ENCODE data around the gene SPAG8. TPM values are rescaled to one million over a fixed set of nuclear protein-coding genes. Genes with fewer than 3 reads are reported as not detected.

SPAG8 gene
- polyA plus RNA-seq, 2 donors = 0.52 to 0.57 TPM

GRCh38 chr9:35840881-35841644, 29.0 kb upstream of the SPAG8 start:
- no peaks in the 10 kb centered on the region for H3K9me3 ChIP-seq (ENCODE audit: control insufficient read depth in 2 of 2, insufficient read depth in 1 of 2, low read depth in 1 of 2, low read length in 1 of 2)
- no peak overlapping the region for H3K27ac ChIP-seq (ENCODE audit: low read depth in 2 of 2, low read length in 1 of 2)
- no peaks in the 10 kb centered on the region for H3K36me3 ChIP-seq (ENCODE audit: control insufficient read depth in 2 of 2, insufficient read depth in 2 of 2, low read length in 1 of 2)
- WGBS, 2 donors = 89 to 95% methylated on average over 15 of the region's 15 CpGs
- H3K4me3 ChIP-seq (ENCODE audit: low read depth in 1 of 2, low read length in 2 of 2) = no peak overlapping the region
- no peaks in the 10 kb centered on the region for H3K27me3 ChIP-seq (ENCODE audit: control insufficient read depth in 1 of 2, insufficient read depth in 2 of 2, low read length in 2 of 2)
- peaks cover 3 to 8% of the 10 kb centered on the region in 2 donors for H3K4me1 ChIP-seq (ENCODE audit: control insufficient read depth in 2 of 2, insufficient read depth in 2 of 2, low read length in 1 of 2)

GRCh38 chr9:35839926-35840325, 27.9 kb upstream of the SPAG8 start:
- no peak overlapping the region for H3K27ac ChIP-seq (ENCODE audit: low read depth in 2 of 2, low read length in 1 of 2)
- peaks cover 3 to 5% of the 10 kb centered on the region in 2 donors for H3K4me1 ChIP-seq (ENCODE audit: control insufficient read depth in 2 of 2, insufficient read depth in 2 of 2, low read length in 1 of 2)
- H3K4me3 ChIP-seq (ENCODE audit: low read depth in 1 of 2, low read length in 2 of 2) = no peak overlapping the region
- no peaks in the 10 kb centered on the region for H3K9me3 ChIP-seq (ENCODE audit: control insufficient read depth in 2 of 2, insufficient read depth in 1 of 2, low read depth in 1 of 2, low read length in 1 of 2)
- WGBS, 2 donors = 87 to 88% methylated on average over 5 of the region's 5 CpGs
- no peaks in the 10 kb centered on the region for H3K36me3 ChIP-seq (ENCODE audit: control insufficient read depth in 2 of 2, insufficient read depth in 2 of 2, low read length in 1 of 2)
- H3K27me3 ChIP-seq (ENCODE audit: control insufficient read depth in 1 of 2, insufficient read depth in 2 of 2, low read length in 2 of 2) = no peaks in the 10 kb centered on the region

- Histone ChIP-seq H3K27me3 (ENCODE audit: control insufficient read depth in 1 of 2, insufficient read depth in 2 of 2, low read length in 2 of 2) (no peaks in the 10 kb centered on the region), H3K36me3 (ENCODE audit: control insufficient read depth in 2 of 2, insufficient read depth in 2 of 2, low read length in 1 of 2) (no peaks in the 10 kb centered on the region), H3K4me1 (ENCODE audit: control insufficient read depth in 2 of 2, insufficient read depth in 2 of 2, low read length in 1 of 2) (peaks cover 0 to 3% of the 10 kb centered on the region in 2 donors), H3K9me3 (ENCODE audit: control insufficient read depth in 2 of 2, insufficient read depth in 1 of 2, low read depth in 1 of 2, low read length in 1 of 2) (no peaks in the 10 kb centered on the region), H3K4me3 (ENCODE audit: low read depth in 1 of 2, low read length in 2 of 2) (no peak overlapping the region), H3K27ac (ENCODE audit: low read depth in 2 of 2, low read length in 1 of 2) (no peak overlapping the region)
- 86 to 94% methylated on average over 5 of the region's 5 CpGs for WGBS, 2 donors
Measured at GRCh38 chr9:35836595-35836994, 24.5 kb upstream of the SPAG8 start.

- H3K4me3 ChIP-seq (ENCODE audit: low read depth in 1 of 2, low read length in 2 of 2) = no peak overlapping the region
- no peaks in the 10 kb centered on the region for H3K9me3 ChIP-seq (ENCODE audit: control insufficient read depth in 2 of 2, insufficient read depth in 1 of 2, low read depth in 1 of 2, low read length in 1 of 2)
- peaks cover 0 to 3% of the 10 kb centered on the region in 2 donors for H3K4me1 ChIP-seq (ENCODE audit: control insufficient read depth in 2 of 2, insufficient read depth in 2 of 2, low read length in 1 of 2)
- no peaks in the 10 kb centered on the region for H3K36me3 ChIP-seq (ENCODE audit: control insufficient read depth in 2 of 2, insufficient read depth in 2 of 2, low read length in 1 of 2)
- no peaks in the 10 kb centered on the region for H3K27me3 ChIP-seq (ENCODE audit: control insufficient read depth in 1 of 2, insufficient read depth in 2 of 2, low read length in 2 of 2)
- H3K27ac ChIP-seq (ENCODE audit: low read depth in 2 of 2, low read length in 1 of 2) = no peak overlapping the region
- WGBS, 2 donors = 72 to 88% methylated on average over 2 of the region's 2 CpGs
Measured at GRCh38 chr9:35835766-35836165, 23.7 kb upstream of the SPAG8 start.

- H3K36me3 ChIP-seq (ENCODE audit: control insufficient read depth in 2 of 2, insufficient read depth in 2 of 2, low read length in 1 of 2) = no peaks in the 10 kb centered on the region
- WGBS, 2 donors = 83 to 91% methylated on average over 3 of the region's 3 CpGs
- no peak overlapping the region for H3K27ac ChIP-seq (ENCODE audit: low read depth in 2 of 2, low read length in 1 of 2)
Measured at GRCh38 chr9:35835216-35835632, 23.2 kb upstream of the SPAG8 start.

GRCh38 chr9:35834260-35835215, 22.5 kb upstream of the SPAG8 start:
- Histone ChIP-seq H3K9me3 (ENCODE audit: control insufficient read depth in 2 of 2, insufficient read depth in 1 of 2, low read depth in 1 of 2, low read length in 1 of 2) (no peaks in the 10 kb centered on the region), H3K4me1 (ENCODE audit: control insufficient read depth in 2 of 2, insufficient read depth in 2 of 2, low read length in 1 of 2) (peaks cover 2 to 6% of the 10 kb centered on the region in 2 donors), H3K27me3 (ENCODE audit: control insufficient read depth in 1 of 2, insufficient read depth in 2 of 2, low read length in 2 of 2) (no peaks in the 10 kb centered on the region), H3K4me3 (ENCODE audit: low read depth in 1 of 2, low read length in 2 of 2) (no peak overlapping the region), H3K36me3 (ENCODE audit: control insufficient read depth in 2 of 2, insufficient read depth in 2 of 2, low read length in 1 of 2) (no peaks in the 10 kb centered on the region), H3K27ac (ENCODE audit: low read depth in 2 of 2, low read length in 1 of 2) (no peak overlapping the region)
- 79 to 83% methylated on average over 14 of the region's 14 CpGs for WGBS, 2 donors

More at GRCh38 chr9:35835216-35835632, 23.2 kb upstream of the SPAG8 start:
- Histone ChIP-seq H3K9me3 (ENCODE audit: control insufficient read depth in 2 of 2, insufficient read depth in 1 of 2, low read depth in 1 of 2, low read length in 1 of 2) (no peaks in the 10 kb centered on the region), H3K4me1 (ENCODE audit: control insufficient read depth in 2 of 2, insufficient read depth in 2 of 2, low read length in 1 of 2) (peaks cover 0 to 3% of the 10 kb centered on the region in 2 donors), H3K27me3 (ENCODE audit: control insufficient read depth in 1 of 2, insufficient read depth in 2 of 2, low read length in 2 of 2) (no peaks in the 10 kb centered on the region), H3K4me3 (ENCODE audit: low read depth in 1 of 2, low read length in 2 of 2) (no peak overlapping the region)

GRCh38 chr9:35832814-35833213, 20.8 kb upstream of the SPAG8 start:
- H3K4me3 ChIP-seq (ENCODE audit: low read depth in 1 of 2, low read length in 2 of 2) = no peak overlapping the region
- WGBS, 2 donors = 61 to 76% methylated on average over 5 of the region's 5 CpGs
- no peaks in the 10 kb centered on the region for H3K36me3 ChIP-seq (ENCODE audit: control insufficient read depth in 2 of 2, insufficient read depth in 2 of 2, low read length in 1 of 2)
- H3K27me3 ChIP-seq (ENCODE audit: control insufficient read depth in 1 of 2, insufficient read depth in 2 of 2, low read length in 2 of 2) = no peaks in the 10 kb centered on the region
- peak overlapping the region in 1 of 2 donors; percentile 40 for H3K27ac ChIP-seq (ENCODE audit: low read depth in 2 of 2, low read length in 1 of 2)
- H3K9me3 ChIP-seq (ENCODE audit: control insufficient read depth in 2 of 2, insufficient read depth in 1 of 2, low read depth in 1 of 2, low read length in 1 of 2) = no peaks in the 10 kb centered on the region
- H3K4me1 ChIP-seq (ENCODE audit: control insufficient read depth in 2 of 2, insufficient read depth in 2 of 2, low read length in 1 of 2) = peaks cover 8 to 9% of the 10 kb centered on the region in 2 donors

GRCh38 chr9:35831040-35831439, 19.0 kb upstream of the SPAG8 start:
- Histone ChIP-seq H3K4me1 (ENCODE audit: control insufficient read depth in 2 of 2, insufficient read depth in 2 of 2, low read length in 1 of 2) (peaks cover 8 to 9% of the 10 kb centered on the region in 2 donors), H3K27me3 (ENCODE audit: control insufficient read depth in 1 of 2, insufficient read depth in 2 of 2, low read length in 2 of 2) (no peaks in the 10 kb centered on the region), H3K36me3 (ENCODE audit: control insufficient read depth in 2 of 2, insufficient read depth in 2 of 2, low read length in 1 of 2) (no peaks in the 10 kb centered on the region), H3K27ac (ENCODE audit: low read depth in 2 of 2, low read length in 1 of 2) (no peak overlapping the region), H3K4me3 (ENCODE audit: low read depth in 1 of 2, low read length in 2 of 2) (no peak overlapping the region), H3K9me3 (ENCODE audit: control insufficient read depth in 2 of 2, insufficient read depth in 1 of 2, low read depth in 1 of 2, low read length in 1 of 2) (no peaks in the 10 kb centered on the region)
- 81 to 87% methylated on average over 4 of the region's 4 CpGs for WGBS, 2 donors

- H3K36me3 ChIP-seq (ENCODE audit: control insufficient read depth in 2 of 2, insufficient read depth in 2 of 2, low read length in 1 of 2) = no peaks in the 10 kb centered on the region
- H3K27me3 ChIP-seq (ENCODE audit: control insufficient read depth in 1 of 2, insufficient read depth in 2 of 2, low read length in 2 of 2) = no peaks in the 10 kb centered on the region
- no peaks in the 10 kb centered on the region for H3K9me3 ChIP-seq (ENCODE audit: control insufficient read depth in 2 of 2, insufficient read depth in 1 of 2, low read depth in 1 of 2, low read length in 1 of 2)
- H3K4me1 ChIP-seq (ENCODE audit: control insufficient read depth in 2 of 2, insufficient read depth in 2 of 2, low read length in 1 of 2) = peaks cover 8 to 9% of the 10 kb centered on the region in 2 donors
- WGBS, 2 donors = 44 to 50% methylated on average over 2 of the region's 2 CpGs
- H3K4me3 ChIP-seq (ENCODE audit: low read depth in 1 of 2, low read length in 2 of 2) = peak overlapping the region; percentile 63 to 74
- peak overlapping the region; percentile 77 to 89 for H3K27ac ChIP-seq (ENCODE audit: low read depth in 2 of 2, low read length in 1 of 2)
Measured at GRCh38 chr9:35829764-35830096, 17.7 kb upstream of the SPAG8 start.
